Skeletal muscle satellite cell (primary cell): ENCODE results near the gene NCS1.

Experiments used
- H3K27me3 ChIP-seq: 2 replicates; pipeline ENCODE4 v1.7.0; 2013; ENCODE audit warnings: low read length; ENCODE audit not compliant: control insufficient read depth, insufficient read depth
- H3K36me3 ChIP-seq: 2 replicates; pipeline ENCODE4 v1.7.0; 2013; ENCODE audit warnings: mild to moderate bottlenecking, control low read depth, low read length; ENCODE audit not compliant: insufficient read depth
- H3K4me1 ChIP-seq: 2 replicates; pipeline ENCODE4 v1.7.0; 2013; ENCODE audit warnings: low read length; ENCODE audit not compliant: control insufficient read depth, insufficient read depth
- H3K4me2 ChIP-seq: 2 replicates; pipeline ENCODE4 v1.7.0; 2013; ENCODE audit warnings: mild to moderate bottlenecking, low read length
- H3K4me3 ChIP-seq: 2 replicates; pipeline ENCODE4 v1.7.0; 2013; ENCODE audit warnings: low read length
- H3K9ac ChIP-seq: 2 replicates; pipeline ENCODE4 v1.7.0; 2013; ENCODE audit warnings: mild to moderate bottlenecking, low read depth, low read length, moderate library complexity
- H3K9me3 ChIP-seq: replicated peaks from 2 replicates; pipeline ENCODE4 v1.7.0; 2013; ENCODE audit warnings: mild to moderate bottlenecking, control low read depth, low read length

NCS1 gene

GRCh38 chr9:130237076-130237475 lies 64.9 kb downstream of the NCS1 start:
- Histone ChIP-seq H3K36me3 (peaks cover 25% of the 10 kb centered on the region), H3K4me3 (no peak overlapping the region), H3K9me3 (no peaks in the 10 kb centered on the region), H3K4me2 (no peak overlapping the region), H3K9ac (no peak overlapping the region), H3K27me3 (no peaks in the 10 kb centered on the region), H3K4me1 (peaks cover 17% of the 10 kb centered on the region)

- peaks cover 23% of the 10 kb centered on the region for H3K36me3 ChIP-seq
- H3K27me3 ChIP-seq: no peaks in the 10 kb centered on the region
- no peak overlapping the region for H3K9ac ChIP-seq
- H3K9me3 ChIP-seq: no peaks in the 10 kb centered on the region
- peaks cover 21% of the 10 kb centered on the region for H3K4me1 ChIP-seq
- H3K4me2 ChIP-seq: no peak overlapping the region
- no peak overlapping the region for H3K4me3 ChIP-seq
Measured at GRCh38 chr9:130237763-130238524, 65.7 kb downstream of the NCS1 start.

- H3K4me2 ChIP-seq: no peak overlapping the region
- no peaks in the 10 kb centered on the region for H3K9me3 ChIP-seq
- H3K4me1 ChIP-seq: peaks cover 19% of the 10 kb centered on the region
- no peak overlapping the region for H3K4me3 ChIP-seq
- no peak overlapping the region for H3K9ac ChIP-seq
- peaks cover 11% of the 10 kb centered on the region for H3K36me3 ChIP-seq
- no peaks in the 10 kb centered on the region for H3K27me3 ChIP-seq
Measured at GRCh38 chr9:130239363-130239695, 67.1 kb downstream of the NCS1 start.

GRCh38 chr9:130239741-130240241 lies 67.6 kb downstream of the NCS1 start:
- H3K36me3 ChIP-seq: peaks cover 6% of the 10 kb centered on the region
- no peaks in the 10 kb centered on the region for H3K9me3 ChIP-seq
- no peak overlapping the region for H3K4me3 ChIP-seq
- H3K9ac ChIP-seq: no peak overlapping the region
- H3K4me2 ChIP-seq: no peak overlapping the region
- H3K27me3 ChIP-seq: no peaks in the 10 kb centered on the region
- peaks cover 15% of the 10 kb centered on the region for H3K4me1 ChIP-seq

- Histone ChIP-seq H3K9ac (no peak overlapping the region), H3K36me3 (peaks cover 6% of the 10 kb centered on the region), H3K4me2 (no peak overlapping the region), H3K4me1 (peaks cover 15% of the 10 kb centered on the region), H3K4me3 (no peak overlapping the region), H3K27me3 (no peaks in the 10 kb centered on the region), H3K9me3 (no peaks in the 10 kb centered on the region)
Measured at GRCh38 chr9:130240410-130241197, 68.4 kb downstream of the NCS1 start.

GRCh38 chr9:130241198-130241535 lies 69.0 kb downstream of the NCS1 start:
- Histone ChIP-seq H3K4me1 (peaks cover 10% of the 10 kb centered on the region), H3K9me3 (no peaks in the 10 kb centered on the region), H3K9ac (no peak overlapping the region), H3K36me3 (peaks cover 6% of the 10 kb centered on the region), H3K4me3 (no peak overlapping the region), H3K27me3 (no peaks in the 10 kb centered on the region), H3K4me2 (no peak overlapping the region)

- H3K27me3 ChIP-seq: no peaks in the 10 kb centered on the region
- H3K9ac ChIP-seq: no peak overlapping the region
- peaks cover 10% of the 10 kb centered on the region for H3K4me1 ChIP-seq
- H3K4me2 ChIP-seq: peak overlapping the region; percentile 76
- no peaks in the 10 kb centered on the region for H3K36me3 ChIP-seq
- H3K9me3 ChIP-seq: no peaks in the 10 kb centered on the region
- no peak overlapping the region for H3K4me3 ChIP-seq
Measured at GRCh38 chr9:130242270-130243014, 70.2 kb downstream of the NCS1 start.

- Histone ChIP-seq H3K4me2 (peak overlapping the region; percentile 76), H3K4me1 (peaks cover 10% of the 10 kb centered on the region), H3K36me3 (no peaks in the 10 kb centered on the region), H3K27me3 (no peaks in the 10 kb centered on the region), H3K9ac (no peak overlapping the region), H3K4me3 (no peak overlapping the region), H3K9me3 (no peaks in the 10 kb centered on the region)
Measured at GRCh38 chr9:130243015-130243881, 71.0 kb downstream of the NCS1 start.

- no peaks in the 10 kb centered on the region for H3K27me3 ChIP-seq
- H3K4me3 ChIP-seq: no peak overlapping the region
- H3K9ac ChIP-seq: no peak overlapping the region
- peaks cover 10% of the 10 kb centered on the region for H3K4me1 ChIP-seq
- H3K9me3 ChIP-seq: no peaks in the 10 kb centered on the region
- H3K4me2 ChIP-seq: no peak overlapping the region
- no peaks in the 10 kb centered on the region for H3K36me3 ChIP-seq
Measured at GRCh38 chr9:130243882-130244170, 71.6 kb downstream of the NCS1 start.

- Histone ChIP-seq H3K4me2 (no peak overlapping the region), H3K4me3 (no peak overlapping the region), H3K9ac (no peak overlapping the region), H3K9me3 (no peaks in the 10 kb centered on the region), H3K4me1 (peaks cover 9% of the 10 kb centered on the region), H3K36me3 (no peaks in the 10 kb centered on the region), H3K27me3 (peaks cover 6% of the 10 kb centered on the region)
Measured at GRCh38 chr9:130244548-130245165, 72.5 kb downstream of the NCS1 start.
